ENCODE measurements around the gene HORMAD1.
"Not testable (repeated sequence)": the region's sequence is repeated elsewhere in the genome, so short reads cannot be mapped to it uniquely, and the experiment has no call there.

The HORMAD1 gene

GRCh38 chr1:150696995-150697927, 23.4 kb downstream of the HORMAD1 start, which contains the start of gene GOLPH3L:
Gene GOLPH3L (minus strand): TSS chr1:150697154. CDS start chr1:150694838, 2,316 bp downstream.
- DNase-seq: peak; percentile 93

GRCh38 chr1:150696590-150696989, 24.1 kb downstream of the HORMAD1 start:
- no peak for DNase-seq

- no peak for DNase-seq
Observed at GRCh38 chr1:150696162-150696561, 24.5 kb downstream of the HORMAD1 start.

GRCh38 chr1:150695561-150695960, 25.1 kb downstream of the HORMAD1 start:
- DNase-seq: no peak

- DNase-seq: no peak
Observed at GRCh38 chr1:150692720-150693119, 28.0 kb downstream of the HORMAD1 start.

GRCh38 chr1:150688763-150689162, 31.9 kb downstream of the HORMAD1 start:
- no peak for DNase-seq

- no peak for DNase-seq
Observed at GRCh38 chr1:150686275-150686674, 34.4 kb downstream of the HORMAD1 start.

GRCh38 chr1:150683914-150684313, 36.8 kb downstream of the HORMAD1 start:
- no peak for DNase-seq

GRCh38 chr1:150678988-150679387, 41.7 kb downstream of the HORMAD1 start:
- DNase-seq: no peak

- no peak for DNase-seq
Observed at GRCh38 chr1:150674881-150675280, 45.8 kb downstream of the HORMAD1 start.

- no peak for DNase-seq
Observed at GRCh38 chr1:150663321-150663720, 57.4 kb downstream of the HORMAD1 start.

GRCh38 chr1:150662811-150663210, 57.9 kb downstream of the HORMAD1 start:
- no peak for DNase-seq

GRCh38 chr1:150661156-150661555, 59.5 kb downstream of the HORMAD1 start:
- DNase-seq: no peak

GRCh38 chr1:150660584-150660983, 60.1 kb downstream of the HORMAD1 start:
- DNase-seq: no peak

GRCh38 chr1:150657064-150657463, 63.6 kb downstream of the HORMAD1 start:
- DNase-seq: not testable (repeated sequence)

- DNase-seq: not testable (repeated sequence)
Observed at GRCh38 chr1:150654635-150655034, 66.1 kb downstream of the HORMAD1 start.

- DNase-seq: no peak
Observed at GRCh38 chr1:150650193-150650592, 70.5 kb downstream of the HORMAD1 start.

GRCh38 chr1:150649441-150650075, 71.1 kb downstream of the HORMAD1 start:
- no peak for DNase-seq
